Glutamatergic neuron (in vitro differentiated cells): ENCODE measurements around the gene GAB2. TPM values are rescaled to one million over a fixed set of nuclear protein-coding genes. Genes with fewer than 3 reads are reported as not detected.

Source experiments
- DNase-seq: peaks from one replicate; pipeline ENCODE4 v3.0.0; 2022
- H3K27ac Mint-ChIP-seq: one replicate; pipeline ENCODE4 v1.8.0; 2020; ENCODE audit warnings: mild to moderate bottlenecking, mixed read lengths, inconsistent platforms; ENCODE audit not compliant: unreplicated experiment
- H3K27me3 Mint-ChIP-seq: one replicate; pipeline ENCODE4 v1.8.0; 2020; ENCODE audit warnings: mild to moderate bottlenecking, moderate library complexity, mixed read lengths, inconsistent platforms; ENCODE audit not compliant: unreplicated experiment
- H3K36me3 Mint-ChIP-seq: one replicate; pipeline ENCODE4 v1.8.0; 2020; ENCODE audit warnings: mild to moderate bottlenecking, mixed read lengths, inconsistent platforms; ENCODE audit not compliant: unreplicated experiment
- H3K4me1 Mint-ChIP-seq: one replicate; pipeline ENCODE4 v1.8.0; 2020; ENCODE audit warnings: mild to moderate bottlenecking, low read depth, mixed read lengths, inconsistent platforms; ENCODE audit not compliant: unreplicated experiment
- H3K4me3 Mint-ChIP-seq: one replicate; pipeline ENCODE4 v1.8.0; 2020; ENCODE audit warnings: mild to moderate bottlenecking, mixed read lengths, inconsistent platforms; ENCODE audit not compliant: unreplicated experiment
- H3K9me3 Mint-ChIP-seq: one replicate; pipeline ENCODE4 v1.8.0; 2020; ENCODE audit warnings: mild to moderate bottlenecking, moderate library complexity, mixed read lengths, inconsistent platforms; ENCODE audit not compliant: unreplicated experiment
- total RNA-seq: library from RNA; stranded (reverse); fragmentation: NEBNext Ultra II Directional; extraction: Animal tissue kit (Norgen Biotek cat#: 25700); gene quantifications from one replicate; pipeline ENCODE4 v1.2.1, GENCODE V29; 2021; ENCODE audit not compliant: unreplicated experiment
- TF ChIP-seq, protein P1 (sequence below): fragments of 200-600 bp; sonication (generic); IDR thresholded peaks from one replicate; pipeline ENCODE4 v1.5.0; 2021; ENCODE audit not compliant: partially characterized antibody, unreplicated experiment

GAB2 gene
- total RNA-seq, 1 donor from 2014 or later: 87.9 TPM

DNA sequence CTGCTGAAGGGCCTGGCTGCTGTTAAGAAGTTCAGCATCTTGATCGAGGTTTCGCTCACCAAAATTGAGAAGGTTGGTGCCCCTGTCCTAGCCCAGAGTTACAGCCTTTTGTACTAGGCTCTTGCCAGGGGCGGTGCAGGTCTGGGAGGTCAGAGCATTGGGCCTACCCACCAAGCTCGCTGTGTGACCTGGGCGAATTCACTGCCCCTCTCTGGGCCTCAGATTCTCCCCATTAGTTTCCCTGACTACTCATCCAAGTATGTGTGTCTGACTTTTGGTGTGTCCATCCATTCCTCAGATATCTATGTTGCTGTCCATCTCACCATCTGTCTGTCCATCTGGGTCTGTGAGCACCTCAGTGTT is 218.0 kb downstream of the GAB2 start:
- no peak overlapping the region for H3K27ac Mint-ChIP-seq
- peaks cover 3% of the 10 kb centered on the region for H3K4me1 Mint-ChIP-seq
- peaks cover 6% of the 10 kb centered on the region for H3K36me3 Mint-ChIP-seq
- H3K27me3 Mint-ChIP-seq: peaks cover 2% of the 10 kb centered on the region
- TF ChIP-seq, protein P1, sequence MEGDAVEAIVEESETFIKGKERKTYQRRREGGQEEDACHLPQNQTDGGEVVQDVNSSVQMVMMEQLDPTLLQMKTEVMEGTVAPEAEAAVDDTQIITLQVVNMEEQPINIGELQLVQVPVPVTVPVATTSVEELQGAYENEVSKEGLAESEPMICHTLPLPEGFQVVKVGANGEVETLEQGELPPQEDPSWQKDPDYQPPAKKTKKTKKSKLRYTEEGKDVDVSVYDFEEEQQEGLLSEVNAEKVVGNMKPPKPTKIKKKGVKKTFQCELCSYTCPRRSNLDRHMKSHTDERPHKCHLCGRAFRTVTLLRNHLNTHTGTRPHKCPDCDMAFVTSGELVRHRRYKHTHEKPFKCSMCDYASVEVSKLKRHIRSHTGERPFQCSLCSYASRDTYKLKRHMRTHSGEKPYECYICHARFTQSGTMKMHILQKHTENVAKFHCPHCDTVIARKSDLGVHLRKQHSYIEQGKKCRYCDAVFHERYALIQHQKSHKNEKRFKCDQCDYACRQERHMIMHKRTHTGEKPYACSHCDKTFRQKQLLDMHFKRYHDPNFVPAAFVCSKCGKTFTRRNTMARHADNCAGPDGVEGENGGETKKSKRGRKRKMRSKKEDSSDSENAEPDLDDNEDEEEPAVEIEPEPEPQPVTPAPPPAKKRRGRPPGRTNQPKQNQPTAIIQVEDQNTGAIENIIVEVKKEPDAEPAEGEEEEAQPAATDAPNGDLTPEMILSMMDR: no peak
- no peak overlapping the region for H3K4me3 Mint-ChIP-seq
- no peak for DNase-seq
- peaks cover 5% of the 10 kb centered on the region for H3K9me3 Mint-ChIP-seq

DNA sequence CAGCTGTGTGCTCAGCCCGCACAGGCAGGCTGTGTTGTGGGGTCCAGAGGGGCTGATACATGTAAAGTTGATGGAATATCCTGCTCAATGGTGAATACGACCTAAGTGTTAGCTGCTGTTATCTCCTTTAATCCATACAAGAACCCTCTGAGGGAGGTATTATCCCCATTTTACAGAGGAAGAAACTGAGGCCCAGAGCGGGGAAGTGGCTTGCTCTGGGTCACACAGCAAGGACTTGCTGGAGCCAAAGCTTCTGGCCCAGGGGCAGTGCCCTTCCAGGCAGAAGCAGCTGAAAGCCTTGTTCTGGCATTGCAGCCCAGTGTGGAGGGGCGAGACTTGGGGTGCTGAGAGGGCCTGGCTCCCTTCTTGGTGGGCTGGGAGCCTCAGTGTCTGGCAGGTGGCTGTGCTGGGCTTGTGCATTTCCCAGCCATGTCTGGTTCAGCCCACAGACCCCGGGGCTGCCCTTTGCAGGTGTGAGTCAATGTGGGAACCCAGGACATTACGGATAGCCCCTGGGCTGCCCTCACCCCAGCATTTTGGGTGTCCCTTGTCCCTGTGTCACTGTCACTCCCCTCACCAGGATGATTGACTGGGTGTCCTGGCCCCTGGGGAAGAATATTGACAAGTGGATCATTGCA is 218.5 kb downstream of the GAB2 start:
- peaks cover 10% of the 10 kb centered on the region for H3K36me3 Mint-ChIP-seq

DNA sequence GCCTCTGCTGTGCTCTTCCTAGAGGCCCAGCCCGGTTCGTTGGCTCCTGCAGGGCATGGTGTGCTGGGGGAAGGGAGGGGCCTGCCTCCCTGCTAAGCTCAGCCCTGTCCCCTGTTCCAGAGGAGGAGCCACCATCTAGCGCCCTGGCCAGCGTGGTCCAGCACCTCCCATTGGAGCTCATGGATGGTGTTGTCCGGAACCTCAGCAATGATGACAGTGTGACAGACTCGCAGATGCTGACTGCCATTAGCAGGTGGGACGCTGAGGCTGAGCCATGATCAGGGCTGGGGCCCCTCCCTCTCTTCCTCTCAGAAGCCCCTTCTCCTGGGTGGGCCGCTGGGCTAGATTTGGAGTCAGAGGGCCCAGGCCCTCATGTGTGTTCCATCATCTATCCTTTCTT is 219.8 kb downstream of the GAB2 start:
- peaks cover 7% of the 10 kb centered on the region for H3K4me1 Mint-ChIP-seq
- H3K9me3 Mint-ChIP-seq: peaks cover 10% of the 10 kb centered on the region
- TF ChIP-seq, protein P1: no peak
- H3K4me3 Mint-ChIP-seq: no peak overlapping the region
- no peak for DNase-seq
- H3K27me3 Mint-ChIP-seq: peaks cover 7% of the 10 kb centered on the region
- peaks cover 10% of the 10 kb centered on the region for H3K36me3 Mint-ChIP-seq
- H3K27ac Mint-ChIP-seq: no peak overlapping the region

More for the DNA sequence above, 218.5 kb downstream of the GAB2 start:
- Mint-ChIP-seq H3K9me3 (peaks cover 8% of the 10 kb centered on the region), H3K4me3 (no peak overlapping the region), H3K4me1 (peaks cover 5% of the 10 kb centered on the region), H3K27ac (peak overlapping the region; percentile 12), H3K27me3 (peaks cover 6% of the 10 kb centered on the region)
- TF ChIP-seq, protein P1: no peak
- no peak for DNase-seq

DNA sequence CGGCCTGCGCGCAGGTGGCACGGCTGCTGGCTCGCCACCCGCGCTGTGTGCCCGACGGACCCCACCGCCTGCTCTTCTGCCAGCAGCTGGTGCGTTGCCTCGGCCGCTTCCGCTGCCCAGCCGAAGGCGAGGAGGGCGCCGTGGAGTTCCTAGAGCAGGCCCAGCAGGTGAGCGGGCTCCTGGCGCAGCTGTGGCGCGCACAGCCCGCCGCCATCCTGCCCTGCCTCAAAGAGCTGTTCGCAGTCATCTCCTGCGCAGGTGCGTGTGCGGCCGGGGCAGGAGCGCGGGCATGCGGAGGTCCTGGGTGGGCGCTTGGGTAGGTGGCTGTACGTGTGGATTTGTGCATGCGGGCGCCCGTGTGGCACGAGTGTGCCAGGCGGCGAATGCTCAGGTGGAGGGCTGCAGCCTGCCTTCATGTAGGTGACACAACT is 220.9 kb downstream of the GAB2 start:
- no peak overlapping the region for H3K27ac Mint-ChIP-seq
- H3K36me3 Mint-ChIP-seq: peaks cover 10% of the 10 kb centered on the region

More for the DNA sequence above, 220.9 kb downstream of the GAB2 start:
- TF ChIP-seq, protein P1: no peak
- peaks cover 9% of the 10 kb centered on the region for H3K27me3 Mint-ChIP-seq
- peaks cover 11% of the 10 kb centered on the region for H3K4me1 Mint-ChIP-seq
- peaks cover 12% of the 10 kb centered on the region for H3K9me3 Mint-ChIP-seq
- DNase-seq: no peak
- no peak overlapping the region for H3K4me3 Mint-ChIP-seq
